Stimulated activated CD4-positive, alpha-beta T cell treated with anti-CD3 and anti-CD28 coated beads, Interleukin-1b, Interleukin-23, amount 100 ng/mL, for 24 hours (primary cell): ENCODE results near the gene CRACDL.

ENCODE experiments used
- DNase-seq, 4 experiments: peaks; one replicate each; pipeline ENCODE4 v3.0.0-alpha.2; 2020; ENCODE audit warnings: low read depth in 4 of 4, low spot score in 1 of 4

CRACDL gene

DNA sequence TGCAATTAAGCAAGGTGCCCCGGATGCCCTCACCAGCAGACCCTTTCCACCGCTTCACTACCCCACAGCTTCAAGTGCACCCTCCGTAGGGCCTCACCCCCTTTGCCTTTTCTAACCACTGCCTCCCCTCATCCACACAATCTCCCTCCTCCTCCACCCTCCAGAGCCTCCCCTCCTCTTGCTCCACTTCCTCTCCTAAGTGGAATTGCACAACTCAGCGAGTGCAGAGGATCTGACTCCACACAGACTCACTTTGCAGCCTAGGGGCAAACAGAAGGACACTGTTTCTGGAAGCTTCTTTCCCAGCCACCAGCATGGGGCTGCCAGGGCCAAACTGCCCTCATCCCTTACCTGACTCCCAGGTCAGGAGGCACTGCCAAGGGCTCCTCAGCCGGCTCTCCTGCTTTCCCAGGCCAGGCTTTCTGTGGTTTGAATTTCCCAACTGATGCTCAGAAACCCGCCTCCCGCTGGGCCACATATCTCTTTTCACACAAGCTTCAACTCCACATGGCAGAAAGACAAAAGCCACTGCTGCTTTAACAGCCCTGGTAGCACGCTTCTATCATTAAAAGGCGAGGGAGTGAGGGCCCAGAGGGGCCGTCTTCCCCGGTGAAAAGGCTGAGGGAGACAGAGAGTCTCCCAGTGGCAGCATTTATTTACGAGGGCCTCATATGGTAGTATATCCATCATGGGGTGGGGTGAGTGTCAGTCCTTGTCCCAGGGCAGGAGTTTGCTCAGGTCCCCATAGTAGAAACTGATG is 130.4 kb downstream of the CRACDL start:
- DNase-seq, result no peak

DNA sequence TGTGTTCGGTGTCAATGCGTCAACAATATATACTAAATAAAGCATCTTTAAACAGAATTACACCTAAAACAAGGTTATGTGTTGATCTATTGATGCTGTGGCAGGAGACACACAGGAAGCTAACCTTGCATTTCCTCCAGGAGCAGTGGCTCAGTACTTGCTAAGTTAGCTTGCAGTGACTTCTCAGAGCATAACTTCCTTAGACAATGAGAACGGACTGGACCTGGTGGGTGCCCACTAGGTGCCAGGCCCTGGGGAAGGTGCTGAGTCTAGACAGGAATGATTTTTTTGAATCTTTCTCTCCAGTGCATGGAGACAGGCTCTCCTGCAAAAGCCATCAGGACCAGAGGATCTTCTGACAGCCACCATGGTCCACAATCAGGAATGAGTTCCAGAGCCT is 131.3 kb downstream of the CRACDL start:
- no peak for DNase-seq

DNA sequence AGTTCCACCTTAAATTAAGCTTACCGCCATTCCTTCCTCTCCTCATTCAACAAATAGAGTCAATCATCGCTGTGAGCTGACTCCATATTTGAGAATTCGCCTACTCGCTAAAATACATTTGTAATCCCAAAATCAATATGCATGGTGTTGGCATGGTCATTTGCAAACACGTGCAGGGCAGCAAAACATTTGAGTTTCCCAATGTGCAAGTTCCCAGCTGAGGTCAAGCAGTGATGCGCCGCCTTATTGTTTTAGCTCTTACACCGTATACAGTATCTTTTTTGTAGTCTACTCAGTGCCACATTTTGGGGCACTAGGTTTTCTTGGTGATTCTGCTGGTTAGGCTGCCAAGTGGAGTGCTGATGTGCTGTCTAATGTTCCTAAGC is 131.8 kb downstream of the CRACDL start:
- DNase-seq, result no peak

DNA sequence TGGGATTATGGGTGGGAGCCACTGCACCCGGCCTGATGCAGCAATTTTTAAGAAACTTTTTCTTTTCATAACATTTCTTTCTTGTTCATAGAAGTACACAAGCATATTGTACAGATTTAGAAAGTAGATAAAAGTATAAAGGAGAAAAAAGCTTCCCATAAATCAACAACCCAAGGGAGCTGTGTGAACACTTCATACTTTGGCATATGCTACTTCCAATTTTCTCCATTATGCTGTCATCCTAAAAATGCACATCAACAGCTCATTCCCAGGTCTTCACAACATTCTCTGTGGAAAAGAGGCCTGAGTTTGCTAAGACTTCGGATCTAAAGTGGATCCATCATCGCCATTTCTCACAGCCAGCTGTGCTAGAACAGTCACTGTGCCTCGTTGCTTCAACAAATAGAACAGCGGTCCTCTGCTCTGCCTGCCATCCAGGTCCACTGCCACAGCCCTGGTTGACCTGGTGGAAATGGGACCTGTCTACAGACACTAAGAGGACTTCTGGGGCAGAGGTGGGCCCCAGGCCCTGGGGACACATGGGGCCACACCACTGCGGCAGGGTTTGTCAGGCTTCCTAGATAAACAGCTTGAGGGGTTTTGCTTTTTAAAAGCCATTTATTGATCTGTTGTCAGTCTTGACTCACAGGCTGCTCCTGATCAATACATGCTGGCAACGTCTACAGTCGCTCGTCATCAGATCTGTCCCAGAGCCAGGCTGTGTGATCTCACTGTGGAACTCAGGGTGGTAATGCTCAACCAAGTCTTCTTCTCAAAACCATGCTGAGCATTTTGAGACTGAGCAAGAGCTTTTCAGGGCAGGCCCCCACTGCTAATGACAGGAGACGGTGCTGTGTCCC is 132.4 kb downstream of the CRACDL start:
- DNase-seq, result no peak

DNA sequence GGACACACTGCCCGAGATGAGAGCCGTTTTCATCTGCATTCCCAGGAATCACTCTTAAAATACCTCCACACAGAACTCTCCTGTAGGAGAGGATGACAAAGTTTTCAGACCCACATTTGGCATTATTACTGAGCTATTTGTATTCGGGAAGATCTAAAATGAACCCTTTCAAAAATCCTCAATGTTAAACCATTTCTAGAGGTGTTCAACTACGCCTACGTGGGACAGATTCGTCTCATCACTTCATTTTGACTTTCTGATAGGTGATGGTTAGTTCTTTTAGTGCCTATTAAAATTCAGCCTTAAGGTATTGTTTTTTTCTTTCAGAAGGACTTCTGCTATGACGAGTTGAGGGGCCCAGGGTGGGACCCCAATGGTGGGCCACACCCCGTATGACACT is 133.7 kb downstream of the CRACDL start:
- no peak for DNase-seq

DNA sequence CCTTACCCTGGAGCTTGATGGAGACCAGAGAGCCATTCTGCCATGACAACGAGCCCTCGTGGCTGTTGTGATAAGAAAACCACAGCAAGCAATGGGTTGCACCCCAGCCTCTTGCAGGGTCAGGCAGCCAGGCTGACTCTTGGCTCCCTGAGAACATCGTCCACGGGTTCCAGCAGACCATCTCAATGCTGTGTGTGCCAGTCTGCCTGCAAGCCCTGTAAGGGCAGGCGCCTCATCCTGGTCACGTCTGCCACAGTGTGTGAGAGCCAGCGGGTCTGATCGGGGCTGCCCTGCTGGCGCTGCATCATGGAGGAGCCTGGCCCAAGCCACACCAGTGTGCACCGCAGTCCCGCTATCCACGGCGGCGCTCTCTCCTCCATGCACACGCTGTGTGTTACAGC is 134.1 kb downstream of the CRACDL start:
- DNase-seq, result no peak

DNA sequence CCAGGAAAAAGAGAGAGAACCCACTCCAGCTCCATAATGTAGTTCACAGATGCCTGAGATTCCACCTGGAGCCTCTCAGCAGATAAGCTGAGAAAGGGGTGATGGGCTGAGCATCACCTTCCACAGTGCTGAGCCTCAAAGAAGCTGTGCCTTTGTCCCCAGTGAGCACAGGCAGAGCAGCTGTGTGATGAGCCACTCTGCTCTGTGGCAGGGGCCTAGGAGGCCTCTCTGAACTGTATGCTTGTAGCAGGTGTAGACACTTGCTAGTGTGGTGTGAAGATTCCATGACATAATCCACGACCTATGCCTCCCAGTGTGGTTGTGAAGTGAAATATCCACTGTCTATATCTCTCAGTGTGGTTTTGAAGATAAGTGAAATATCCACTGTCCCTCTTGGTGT is 134.7 kb downstream of the CRACDL start:
- DNase-seq, result no peak

DNA sequence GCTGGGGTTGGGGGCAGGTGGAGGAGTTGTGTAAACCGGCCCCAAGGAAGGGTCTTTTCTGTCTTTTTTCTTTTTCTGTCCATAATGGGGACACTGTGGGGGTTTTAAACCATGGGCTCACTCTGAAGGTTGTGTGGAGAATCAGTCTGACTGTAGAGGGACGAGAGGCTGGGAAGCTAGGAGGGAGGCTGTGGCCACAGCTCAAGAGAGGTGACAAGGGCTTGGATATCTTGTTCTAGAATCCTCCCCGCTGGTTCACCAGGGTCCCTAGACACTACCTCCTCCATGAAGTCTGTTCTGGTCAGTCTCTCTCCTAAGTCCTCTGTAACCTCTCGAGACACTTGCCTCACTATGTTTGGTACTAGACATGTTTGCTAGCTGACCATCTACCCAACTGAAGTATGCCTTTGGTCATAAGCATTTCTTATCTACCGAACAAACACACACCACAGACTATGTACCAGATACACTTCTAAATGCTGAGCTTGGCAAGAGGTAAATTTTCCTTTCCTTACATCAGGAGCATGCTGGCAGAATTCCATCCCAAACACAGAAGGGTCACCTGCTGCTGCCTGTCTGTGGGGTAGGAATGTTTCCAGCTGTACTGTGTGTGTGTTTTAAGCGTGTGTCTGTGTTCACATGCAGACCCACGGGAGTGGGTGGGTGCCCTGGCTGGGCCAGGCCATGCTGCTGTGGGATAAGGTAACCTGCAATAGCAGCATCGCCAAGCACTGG is 135.5 kb downstream of the CRACDL start:
- DNase-seq, result no peak

DNA sequence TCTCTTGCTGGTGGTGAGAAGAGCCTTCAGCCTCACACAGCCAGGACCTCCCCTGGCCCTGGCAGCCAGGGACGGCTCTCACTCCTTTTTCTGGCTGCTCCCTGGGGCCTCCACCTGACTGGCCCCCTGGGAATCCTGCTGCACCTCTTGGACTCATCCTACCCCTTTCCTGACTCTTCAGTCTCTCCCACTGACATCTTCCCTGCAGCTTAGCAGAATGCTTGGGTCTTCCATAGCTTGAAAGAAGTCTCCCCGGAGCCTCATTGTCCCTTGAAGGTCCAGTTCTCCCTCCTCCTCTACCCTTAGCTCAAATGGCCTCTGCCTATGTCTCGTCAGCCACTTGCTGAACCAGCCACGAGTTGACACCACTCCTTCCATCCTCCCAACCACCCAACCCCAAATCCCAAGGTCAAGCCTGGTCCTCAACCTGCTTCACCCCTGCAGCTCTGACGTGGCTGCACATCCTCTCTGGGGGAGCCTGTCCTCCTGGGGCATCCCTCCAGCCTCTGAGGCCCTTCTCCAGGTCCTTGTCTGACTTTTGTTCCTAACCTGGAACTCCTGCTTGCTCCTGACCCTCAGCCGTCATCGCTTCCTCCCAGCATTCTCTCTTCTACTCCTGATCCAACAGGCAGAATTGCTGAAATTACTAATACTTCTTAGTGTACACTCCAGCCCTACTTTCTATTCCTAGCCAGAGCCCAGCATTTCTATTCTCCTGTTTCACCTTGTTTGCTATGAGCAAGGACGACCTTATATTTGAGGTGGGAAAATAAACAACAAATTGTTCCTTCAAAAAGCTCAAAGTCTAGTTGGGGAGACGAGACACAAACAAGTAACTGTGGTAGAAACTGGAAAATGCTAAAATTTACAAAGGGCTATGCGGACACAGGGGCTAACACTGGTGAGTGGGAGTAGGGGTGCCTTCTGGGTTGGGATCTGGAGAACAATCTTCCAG is 136.4 kb downstream of the CRACDL start:
- no peak for DNase-seq

DNA sequence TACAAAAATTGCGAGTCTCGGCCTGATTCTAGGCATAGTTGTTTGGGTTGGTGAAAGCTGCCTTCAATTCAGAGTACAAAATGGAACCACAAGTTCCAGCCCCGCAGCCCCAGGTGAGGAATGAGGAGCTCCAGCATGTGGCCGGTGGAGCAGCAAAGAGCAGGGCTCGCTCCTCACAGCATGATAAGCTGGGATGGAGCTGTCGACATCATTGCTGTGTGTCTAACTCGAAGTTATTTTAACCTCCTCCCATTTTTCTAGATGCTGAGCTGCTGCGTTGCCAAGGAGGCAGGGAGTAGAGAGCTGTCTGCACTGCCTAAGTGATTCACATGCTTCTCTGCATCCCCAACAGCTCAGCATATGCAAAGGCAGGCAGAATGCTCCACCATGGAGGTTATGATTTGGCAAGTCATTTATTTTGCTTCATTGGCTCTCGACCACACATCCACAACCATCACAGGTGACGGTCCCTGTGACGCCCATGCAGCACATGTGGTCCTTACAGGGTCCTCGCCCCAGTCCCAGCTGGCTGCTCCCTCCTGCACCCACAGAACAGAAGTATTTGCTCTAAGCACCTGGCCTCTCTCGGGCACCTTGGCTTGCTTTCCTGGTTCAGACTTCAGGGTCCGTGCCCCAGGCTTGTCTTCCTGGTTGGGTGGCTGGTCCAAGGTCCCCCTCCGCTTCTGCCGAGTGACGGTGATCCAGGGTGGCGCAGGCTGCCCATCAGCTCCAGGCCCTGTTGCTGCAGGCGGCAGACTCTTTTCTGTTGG is 139.1 kb downstream of the CRACDL start:
- no peak for DNase-seq

DNA sequence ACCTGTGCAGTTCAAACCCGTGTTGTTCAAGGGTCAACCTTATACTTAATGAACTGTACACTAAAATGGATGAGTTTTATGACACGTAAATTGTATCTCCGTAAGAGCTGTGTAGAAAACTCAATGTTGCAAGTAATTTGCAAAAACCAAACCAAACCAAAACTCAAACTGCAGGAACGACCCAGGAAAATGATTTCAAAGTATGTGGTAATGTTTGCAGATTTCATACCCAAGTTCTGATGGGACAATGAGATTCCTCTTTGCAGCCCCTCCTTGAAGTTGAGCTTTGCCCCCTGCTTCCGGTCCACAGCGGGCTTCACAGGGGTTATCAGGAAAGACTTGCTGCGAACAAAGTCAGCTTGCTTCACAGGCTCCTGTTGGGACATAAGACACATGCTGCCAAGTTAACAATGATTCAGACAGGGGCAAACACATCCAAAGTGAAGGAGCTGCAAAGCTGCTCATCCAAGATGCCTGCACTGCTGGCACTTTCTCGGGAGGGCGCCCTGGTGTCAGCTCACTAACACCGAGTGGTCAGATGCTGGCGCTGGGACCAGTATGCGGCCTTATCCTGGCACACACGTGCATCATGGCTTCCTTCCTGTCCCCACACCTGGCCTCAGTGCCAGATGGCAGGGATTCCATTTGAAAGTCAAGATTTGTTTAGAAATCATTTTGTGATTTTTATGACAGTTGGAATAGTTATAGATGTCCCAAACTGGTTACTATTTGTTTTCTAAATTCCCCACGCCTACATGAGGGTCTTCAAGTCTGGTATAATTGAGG is 139.9 kb downstream of the CRACDL start:
- DNase-seq, result no peak

DNA sequence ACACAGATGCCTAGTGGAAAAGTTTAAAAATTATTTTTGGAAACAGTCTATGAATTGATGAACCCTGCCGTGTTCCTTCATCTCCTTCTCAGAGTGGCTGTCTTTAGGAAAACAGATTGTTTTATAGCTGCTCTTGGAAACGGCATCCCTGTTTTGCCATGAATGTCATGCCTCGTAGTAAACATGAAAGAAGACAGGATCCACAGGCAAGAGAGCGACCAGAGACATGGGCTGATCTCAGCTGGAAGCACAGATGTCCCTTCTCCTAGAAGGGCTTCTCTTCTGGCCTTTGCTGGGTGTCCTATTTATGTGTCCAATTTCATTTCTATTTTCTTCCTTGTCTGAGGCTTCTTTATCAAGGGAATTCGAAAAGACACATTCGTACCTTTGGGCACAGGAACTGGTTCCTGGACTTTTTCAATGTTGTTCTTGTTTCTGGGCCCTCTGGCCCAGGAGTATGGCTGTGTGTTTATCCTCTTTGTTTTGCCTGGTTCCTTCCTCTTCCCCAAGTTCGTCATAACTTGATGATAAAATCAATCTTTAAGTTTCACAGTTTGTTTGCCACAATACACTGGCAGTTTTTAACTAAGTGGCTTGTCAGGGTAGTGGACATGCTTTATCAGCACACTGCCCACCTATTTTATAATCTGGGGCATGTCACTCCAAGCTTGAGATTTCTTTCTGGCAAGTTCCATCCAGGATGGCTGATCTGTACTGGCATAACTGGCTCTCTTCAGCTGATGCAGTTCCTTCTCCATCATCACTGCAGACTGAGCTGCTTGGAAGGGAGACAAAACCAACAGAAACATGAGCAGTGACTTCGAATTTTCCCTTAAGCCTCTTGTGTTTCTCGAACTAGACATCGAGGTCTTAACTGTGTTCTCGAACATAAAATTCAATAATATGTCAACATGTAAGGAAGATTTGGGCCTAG is 141.9 kb downstream of the CRACDL start:
- no peak for DNase-seq

DNA sequence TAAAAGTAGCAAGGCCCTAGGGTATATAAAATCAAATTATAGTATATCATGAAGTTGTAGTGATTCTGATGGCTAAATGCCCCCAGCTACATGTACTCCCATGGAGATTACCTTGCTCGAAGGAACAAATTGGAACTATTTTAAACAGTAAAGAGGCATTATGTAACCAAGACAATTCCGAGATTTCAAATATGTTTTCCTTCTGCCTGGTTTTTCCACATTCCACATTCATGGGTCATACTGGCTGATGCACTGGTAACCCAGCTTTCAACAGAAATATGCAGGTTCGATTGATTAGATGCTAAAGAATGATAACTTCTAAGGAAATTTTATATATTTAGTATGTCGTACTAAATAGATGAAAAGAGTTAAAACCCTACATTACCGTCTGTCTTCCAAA is 142.8 kb downstream of the CRACDL start:
- no peak for DNase-seq

DNA sequence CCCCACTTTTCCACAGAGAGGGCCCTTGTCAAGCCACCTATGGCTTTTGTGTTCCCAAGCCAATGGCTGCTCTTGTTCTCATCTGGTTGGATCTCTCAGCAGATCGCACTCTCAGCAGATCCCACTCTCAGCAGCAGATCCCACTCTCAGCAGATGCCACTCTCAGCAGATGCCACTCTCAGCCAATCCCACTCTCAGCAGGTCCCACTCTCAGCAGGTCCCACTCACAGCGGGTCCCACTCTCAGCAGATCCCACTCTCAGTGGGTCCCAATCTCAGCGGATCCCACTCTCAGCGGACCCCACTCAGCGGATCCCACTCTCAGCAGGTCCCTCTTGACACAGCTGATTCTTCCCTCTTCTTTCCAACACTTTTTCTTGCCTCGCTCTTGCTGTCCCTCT is 145.8 kb downstream of the CRACDL start:
- no peak for DNase-seq

DNA sequence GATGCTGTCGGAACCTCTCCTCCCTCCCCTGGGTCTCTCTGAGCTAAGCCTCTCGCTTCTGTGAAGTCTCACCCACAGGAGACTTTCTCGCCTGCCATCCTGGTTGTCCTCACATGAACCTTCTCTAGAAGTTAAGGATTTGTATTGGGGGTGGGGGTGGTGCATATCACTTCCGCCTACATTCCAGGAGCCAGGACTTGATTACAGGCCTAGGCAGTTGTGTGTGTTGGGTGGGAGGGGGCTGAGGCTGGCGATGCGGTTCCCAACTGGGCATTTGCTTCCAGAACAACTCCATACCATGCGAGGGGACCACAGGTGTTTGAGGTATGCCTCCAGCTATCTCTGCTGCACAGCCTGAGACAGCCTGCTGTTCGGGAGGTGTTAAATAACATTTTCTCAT is 148.3 kb downstream of the CRACDL start:
- no peak for DNase-seq

DNA sequence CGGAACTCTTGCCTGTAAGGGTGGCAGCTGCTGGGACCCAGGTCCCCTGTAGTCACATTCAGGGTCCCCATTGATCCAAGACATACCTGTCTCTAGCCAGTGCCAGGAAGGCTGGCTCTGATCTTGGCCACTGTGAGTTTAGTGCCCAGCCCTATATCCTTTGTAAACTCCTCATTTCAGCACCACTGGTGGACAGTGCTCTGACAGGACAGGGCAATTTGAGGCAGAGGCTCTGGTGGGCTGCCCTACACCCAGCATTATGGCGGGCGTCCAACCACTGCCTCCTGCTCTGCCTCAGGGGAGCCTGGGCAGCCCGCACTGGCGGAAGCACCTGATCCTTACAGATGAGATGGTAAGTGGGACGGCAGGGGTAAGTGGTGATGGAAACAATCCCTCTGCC is 149.8 kb downstream of the CRACDL start:
- DNase-seq, result no peak

DNA sequence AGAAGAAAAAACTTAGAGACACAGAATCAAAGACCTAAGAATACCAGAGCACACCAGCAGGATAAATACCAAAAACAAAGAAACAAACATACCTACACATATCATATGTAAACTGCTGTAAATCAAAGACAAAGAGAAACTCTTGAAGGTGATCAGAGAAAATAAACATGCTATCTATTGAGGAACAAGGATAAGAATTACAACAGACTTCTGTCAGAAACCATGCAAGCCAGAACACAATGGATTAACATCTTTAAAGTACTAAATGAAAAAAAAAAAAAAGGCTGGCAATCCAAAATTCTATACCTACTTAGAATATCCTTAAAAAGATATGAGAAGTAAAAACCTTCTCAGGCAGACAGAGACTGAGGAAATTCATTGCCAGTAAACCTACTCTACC is 153.5 kb downstream of the CRACDL start:
- no peak for DNase-seq

DNA sequence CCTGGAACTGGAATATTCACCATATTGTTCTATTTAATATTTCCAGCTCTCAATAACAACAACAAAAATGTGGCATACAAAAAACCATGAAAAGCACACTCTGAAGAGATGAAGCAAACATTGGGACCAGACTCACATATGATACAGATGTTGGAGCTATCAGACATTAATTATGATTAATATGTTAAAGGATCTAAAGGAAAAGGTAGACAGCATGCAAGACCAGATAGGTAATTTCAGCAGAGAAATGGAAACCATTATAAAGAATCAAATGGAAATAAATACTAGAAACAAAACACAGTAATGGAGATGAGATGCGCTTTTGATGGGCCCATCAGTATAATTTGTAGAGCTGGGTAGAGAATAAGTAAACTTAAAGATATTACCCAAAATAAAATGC is 154.2 kb downstream of the CRACDL start:
- no peak for DNase-seq
